A673 (cell line): Measurements from ENCODE around the gene DNAH9. TPM values are rescaled to one million over a fixed set of nuclear protein-coding genes. Genes with fewer than 3 reads are reported as not detected.

Experiments used
- BruUV-seq: library from RNA; stranded (reverse); fragments of 400-500 nt; replicated peaks from 2 replicates; lab custom pipeline; 2021; lab: Mats Ljungman, UMichigan
- CTCF ChIA-PET: fragments of 300-600 bp; sonication (Branson Sonifier 250); formaldehyde crosslinking; loops from one replicate; lab custom pipeline; 2022; ENCODE audit warnings: antibody characterized with exemption; lab: Charles Lee
- POLR2A ChIA-PET: fragments of 300-600 bp; sonication (Branson Sonifier 250); formaldehyde crosslinking; loops from one replicate; lab custom pipeline; 2022; ENCODE audit warnings: antibody characterized with exemption; ENCODE audit not compliant: low non-redundant PET; lab: Charles Lee
- DNase-seq: peaks from one replicate; pipeline ENCODE4 v3.0.0-alpha.2; 2015; ENCODE audit warnings: low spot score
- H3K27ac ChIP-seq: fragments of 200-600 bp; sonication (generic); 2 replicates; pipeline ENCODE4 v1.5.1; 2016; ENCODE audit warnings: mixed run types, low read depth, mild to moderate bottlenecking, mixed read lengths, antibody characterized with exemption, low read length; ENCODE audit not compliant: poor library complexity, severe bottlenecking
- H3K27me3 ChIP-seq: fragments of 200-600 bp; sonication (generic); replicated peaks from 2 replicates; pipeline ENCODE4 v1.6.1; 2017; ENCODE audit warnings: mixed run types, low read depth, mild to moderate bottlenecking, mixed read lengths, antibody characterized with exemption, low read length; ENCODE audit not compliant: insufficient read depth, poor library complexity
- H3K36me3 ChIP-seq: fragments of 200-600 bp; sonication (generic); 2 replicates; pipeline ENCODE4 v1.6.1; 2016; ENCODE audit warnings: mixed run types, mild to moderate bottlenecking, mixed read lengths, antibody characterized with exemption, low read length; ENCODE audit not compliant: insufficient read depth, poor library complexity, severe bottlenecking
- H3K4me1 ChIP-seq: fragments of 200-600 bp; sonication (generic); 2 replicates; pipeline ENCODE4 v1.6.1; 2017; ENCODE audit warnings: mixed run types, mild to moderate bottlenecking, mixed read lengths, antibody characterized with exemption, low read length; ENCODE audit not compliant: insufficient read depth, poor library complexity, severe bottlenecking
- H3K4me3 ChIP-seq: fragments of 200-600 bp; sonication (generic); 2 replicates; pipeline ENCODE4 v1.5.1; 2016; ENCODE audit warnings: low read depth, mixed run types, mild to moderate bottlenecking, mixed read lengths, low read length; ENCODE audit not compliant: poor library complexity, severe bottlenecking
- H3K9me3 ChIP-seq: fragments of 200-600 bp; sonication (generic); 2 replicates; pipeline ENCODE4 v1.6.1; 2016; ENCODE audit warnings: mixed run types, low read depth, mild to moderate bottlenecking, mixed read lengths, antibody characterized with exemption, low read length; ENCODE audit not compliant: poor library complexity, severe bottlenecking
- CTCF ChIP-seq: fragments of 300-800, 200-600 bp; sonication (generic); conservative IDR thresholded peaks from 2 replicates; pipeline ENCODE4 v1.5.1; 2017; ENCODE audit warnings: low read depth, mild to moderate bottlenecking, antibody characterized with exemption, low read length, moderate library complexity, mixed read lengths
- EZH2 ChIP-seq: fragments of 200-600 bp; sonication (generic); IDR thresholded peaks from 2 replicates; pipeline ENCODE4 v1.6.1; 2017; ENCODE audit warnings: borderline replicate concordance, low read depth, mild to moderate bottlenecking, mixed read lengths, antibody characterized with exemption, low read length; ENCODE audit not compliant: poor library complexity, severe bottlenecking
- intact Hi-C: fragments of 100-400 bp; cut with micrococcal nuclease; formaldehyde crosslinking; loops from one replicate; pipeline ENCODE4 v1.10.0; 2022; ENCODE audit not compliant: unreplicated experiment
- total RNA-seq: library from RNA; stranded (reverse); gene quantifications from 2 replicates; pipeline ENCODE4 v1.2.3, GENCODE V29; 2021

DNAH9 gene
- total RNA-seq, 1 experiment from 2014 or later = 6.6 TPM

- H3K4me1 ChIP-seq = no peaks in the 10 kb centered on the region
- intact Hi-C loops = no loop called here
- CTCF ChIA-PET = no interaction called here
Observed at GRCh38 chr17:11671126-11671525, 72.9 kb downstream of the DNAH9 start.

GRCh38 chr17:11682646-11683045 is 84.4 kb downstream of the DNAH9 start:
- CTCF ChIA-PET = no interaction called here
- peak; percentile 21 for DNase-seq
- POLR2A ChIA-PET = no interaction called here
- intact Hi-C loops = no loop called here
- H3K27ac ChIP-seq = no peak overlapping the region
- no peaks in the 10 kb centered on the region for H3K27me3 ChIP-seq
- H3K9me3 ChIP-seq = no peaks in the 10 kb centered on the region
- no peak for TF ChIP-seq EZH2
- TF ChIP-seq CTCF = no peak
- H3K4me3 ChIP-seq = no peak overlapping the region
- no peaks in the 10 kb centered on the region for H3K36me3 ChIP-seq
- BruUV-seq = no TSS peak
- no peaks in the 10 kb centered on the region for H3K4me1 ChIP-seq

More at GRCh38 chr17:11671126-11671525, 72.9 kb downstream of the DNAH9 start:
- DNase-seq = peak; percentile 84
- no TSS peak for BruUV-seq
- no peaks in the 10 kb centered on the region for H3K27me3 ChIP-seq
- H3K36me3 ChIP-seq = no peaks in the 10 kb centered on the region
- H3K9me3 ChIP-seq = no peaks in the 10 kb centered on the region
- TF ChIP-seq EZH2 (no peak), CTCF (no peak)
- H3K4me3 ChIP-seq = no peak overlapping the region
- POLR2A ChIA-PET = no interaction called here
- no peak overlapping the region for H3K27ac ChIP-seq

- H3K27me3 ChIP-seq = no peaks in the 10 kb centered on the region
- ChIA-PET POLR2A (no interaction called here), CTCF (no interaction called here)
- no peak for TF ChIP-seq CTCF
- TF ChIP-seq EZH2 = no peak
- no peaks in the 10 kb centered on the region for H3K9me3 ChIP-seq
- no peaks in the 10 kb centered on the region for H3K4me1 ChIP-seq
- BruUV-seq = no TSS peak
- H3K4me3 ChIP-seq = no peak overlapping the region
- H3K36me3 ChIP-seq = no peaks in the 10 kb centered on the region
- no peak for DNase-seq
- intact Hi-C loops = no loop called here
- H3K27ac ChIP-seq = no peak overlapping the region
Observed at GRCh38 chr17:11690681-11691080, 92.4 kb downstream of the DNAH9 start.
